Kidney epithelial cell (primary cell): ENCODE results near the gene SMPD2. TPM values are rescaled to one million over a fixed set of nuclear protein-coding genes. Genes with fewer than 3 reads are reported as not detected.

Experiments used
- DNase-seq: peaks from one replicate; pipeline ENCODE4 v3.0.0-alpha.2; 2010; ENCODE audit warnings: low read depth
- H3K27me3 ChIP-seq: 2 replicates; pipeline ENCODE4 v1.6.0; 2011; ENCODE audit warnings: low read length; ENCODE audit not compliant: control insufficient read depth, insufficient read depth
- H3K36me3 ChIP-seq: 2 replicates; pipeline ENCODE4 v1.5.1; 2011; ENCODE audit warnings: low read length; ENCODE audit not compliant: control insufficient read depth, insufficient read depth
- H3K4me3 ChIP-seq: 2 replicates; pipeline ENCODE4 v1.5.1; 2011; ENCODE audit warnings: low read depth, mild to moderate bottlenecking, control low read depth, low read length
- total RNA-seq: library from RNA; depleted of rRNA; stranded (reverse); fragments of >200 nt; gene quantifications from 2 replicates; pipeline ENCODE4 v1.2.3, GENCODE V29; 2015
- TF ChIP-seq, protein P1 (sequence below): IDR thresholded peaks from 2 replicates; pipeline ENCODE4 v1.5.1; 2011; ENCODE audit warnings: mild to moderate bottlenecking, moderate library complexity, low read length, control low read depth, inconsistent platforms; ENCODE audit not compliant: insufficient read depth, poor library complexity, severe bottlenecking

SMPD2 gene
- total RNA-seq, 1 donor from 2014 or later, result 17.0 TPM

DNA sequence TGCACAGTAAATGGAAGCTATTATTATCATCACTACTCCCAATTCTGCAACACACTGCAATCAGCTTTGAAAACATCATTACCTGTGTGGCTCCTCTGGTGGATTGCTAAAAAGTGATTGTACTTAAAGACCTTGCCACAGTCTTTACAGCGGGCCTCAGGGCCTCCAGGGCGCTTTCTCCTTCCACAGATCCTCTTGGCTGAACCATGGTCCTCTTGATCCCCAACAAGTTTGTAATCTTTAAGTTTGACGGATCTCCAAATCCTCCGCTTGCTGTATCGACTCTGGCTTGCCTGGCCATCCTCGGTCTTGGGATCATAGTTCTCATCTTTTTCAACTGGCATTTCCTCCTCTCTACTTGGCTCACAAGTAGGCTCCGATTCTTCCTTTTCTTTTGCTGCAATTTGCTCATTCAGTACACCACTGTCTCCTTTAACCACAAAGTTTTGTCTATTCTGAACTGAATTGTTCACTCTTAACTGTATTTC lies 40.5 kb downstream of the SMPD2 start:
- TF ChIP-seq, protein P1, sequence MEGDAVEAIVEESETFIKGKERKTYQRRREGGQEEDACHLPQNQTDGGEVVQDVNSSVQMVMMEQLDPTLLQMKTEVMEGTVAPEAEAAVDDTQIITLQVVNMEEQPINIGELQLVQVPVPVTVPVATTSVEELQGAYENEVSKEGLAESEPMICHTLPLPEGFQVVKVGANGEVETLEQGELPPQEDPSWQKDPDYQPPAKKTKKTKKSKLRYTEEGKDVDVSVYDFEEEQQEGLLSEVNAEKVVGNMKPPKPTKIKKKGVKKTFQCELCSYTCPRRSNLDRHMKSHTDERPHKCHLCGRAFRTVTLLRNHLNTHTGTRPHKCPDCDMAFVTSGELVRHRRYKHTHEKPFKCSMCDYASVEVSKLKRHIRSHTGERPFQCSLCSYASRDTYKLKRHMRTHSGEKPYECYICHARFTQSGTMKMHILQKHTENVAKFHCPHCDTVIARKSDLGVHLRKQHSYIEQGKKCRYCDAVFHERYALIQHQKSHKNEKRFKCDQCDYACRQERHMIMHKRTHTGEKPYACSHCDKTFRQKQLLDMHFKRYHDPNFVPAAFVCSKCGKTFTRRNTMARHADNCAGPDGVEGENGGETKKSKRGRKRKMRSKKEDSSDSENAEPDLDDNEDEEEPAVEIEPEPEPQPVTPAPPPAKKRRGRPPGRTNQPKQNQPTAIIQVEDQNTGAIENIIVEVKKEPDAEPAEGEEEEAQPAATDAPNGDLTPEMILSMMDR, result no peak
- Histone ChIP-seq H3K27me3 (no peaks in the 10 kb centered on the region), H3K4me3 (no peak overlapping the region), H3K36me3 (peaks cover 3% of the 10 kb centered on the region)
- DNase-seq, result no peak

DNA sequence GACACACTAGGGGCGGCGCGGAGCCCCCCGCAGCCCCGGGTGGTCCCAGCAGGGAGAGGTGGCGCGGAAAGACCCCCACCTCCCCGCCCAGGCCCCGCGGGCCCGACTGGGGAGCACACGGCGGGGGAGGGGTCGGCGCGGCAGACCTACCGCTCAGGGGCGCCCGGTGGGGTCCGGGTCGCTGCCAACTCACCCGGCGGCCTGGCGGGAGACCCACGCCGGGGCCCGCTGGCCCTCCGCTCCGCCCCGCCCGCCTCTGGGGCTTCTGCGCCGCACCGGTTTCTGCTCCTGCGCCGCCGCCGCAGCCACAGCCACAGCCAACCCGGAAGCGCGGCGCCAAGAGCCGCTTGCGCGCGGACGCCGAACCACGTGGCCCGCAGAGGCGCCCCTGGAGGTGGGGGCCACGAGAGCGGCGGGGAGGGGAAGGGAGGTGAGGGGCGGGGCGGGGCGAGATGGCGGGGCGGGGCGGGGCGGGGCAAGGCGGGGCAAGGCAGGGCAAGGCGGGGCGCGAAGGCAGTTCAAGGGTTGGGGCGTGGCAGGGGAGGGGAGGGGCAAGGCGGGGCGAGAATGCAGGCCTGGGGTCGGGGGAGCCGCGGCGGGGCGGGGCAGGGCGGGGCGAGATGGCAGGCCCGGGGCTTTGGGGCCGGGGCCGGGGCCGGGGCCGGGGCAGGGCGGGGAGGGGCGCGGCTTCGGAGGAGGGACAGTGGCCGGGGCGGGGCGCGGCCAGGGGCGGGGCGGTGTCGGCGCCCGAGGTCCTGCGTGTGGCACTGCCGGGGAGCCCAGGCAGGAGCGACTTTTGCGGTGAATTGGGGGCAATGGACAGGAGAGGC lies 42.6 kb downstream of the SMPD2 start, which contains the start of gene ZBTB24:
TSS of gene ZBTB24 (minus strand) at position 315 of the 830 bp plus-strand sequence. CDS start 1,193 bp downstream, outside the sequence.
- Histone ChIP-seq H3K4me3 (peak within 1 kb of the TSS; percentile 63), H3K27me3 (no peaks in the 10 kb centered on the region), H3K36me3 (peaks cover 1% of the 10 kb centered on the region)
- TF ChIP-seq, protein P1, result no peak
- peak; percentile 34 for DNase-seq

DNA sequence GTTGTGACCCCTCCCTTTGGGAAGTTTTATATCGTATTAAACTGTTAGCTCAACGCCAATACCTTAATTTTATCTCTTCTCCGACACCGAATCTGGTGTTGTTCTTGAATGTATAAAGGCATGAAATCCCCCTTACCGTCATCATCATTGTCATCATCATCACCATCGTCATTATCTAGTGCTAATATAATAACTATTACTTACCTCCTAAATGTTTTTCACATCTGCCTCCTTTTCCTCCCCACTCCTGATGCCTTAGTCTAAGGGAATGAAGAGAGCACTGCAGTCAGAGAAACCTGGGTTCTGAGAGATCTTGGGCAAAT lies 43.2 kb downstream of the SMPD2 start:
- TF ChIP-seq, protein P1, result no peak
- no peak for DNase-seq
- Histone ChIP-seq H3K4me3 (peak overlapping the region; percentile 54), H3K36me3 (peaks cover 1% of the 10 kb centered on the region), H3K27me3 (no peaks in the 10 kb centered on the region)

DNA sequence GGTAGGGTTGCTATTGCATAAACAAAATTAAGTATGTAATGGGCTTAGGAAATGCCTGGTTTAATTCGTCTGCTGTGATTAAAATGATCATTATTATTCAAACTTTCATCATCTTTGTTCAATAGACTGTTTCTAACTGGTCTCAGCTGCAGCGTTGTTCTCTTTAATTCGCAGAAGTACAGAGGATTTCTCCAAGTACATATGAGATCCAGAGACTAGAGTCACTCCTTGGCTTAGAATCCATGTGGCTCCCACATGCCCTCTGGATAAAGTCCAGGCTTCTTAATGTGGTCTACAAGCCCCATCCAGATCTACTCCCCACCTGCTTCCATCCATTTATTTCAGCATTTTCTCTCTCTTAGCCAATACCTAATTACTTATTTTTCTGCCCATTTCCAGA lies 43.6 kb downstream of the SMPD2 start:
- no peak overlapping the region for H3K4me3 ChIP-seq
- no peak for DNase-seq

DNA sequence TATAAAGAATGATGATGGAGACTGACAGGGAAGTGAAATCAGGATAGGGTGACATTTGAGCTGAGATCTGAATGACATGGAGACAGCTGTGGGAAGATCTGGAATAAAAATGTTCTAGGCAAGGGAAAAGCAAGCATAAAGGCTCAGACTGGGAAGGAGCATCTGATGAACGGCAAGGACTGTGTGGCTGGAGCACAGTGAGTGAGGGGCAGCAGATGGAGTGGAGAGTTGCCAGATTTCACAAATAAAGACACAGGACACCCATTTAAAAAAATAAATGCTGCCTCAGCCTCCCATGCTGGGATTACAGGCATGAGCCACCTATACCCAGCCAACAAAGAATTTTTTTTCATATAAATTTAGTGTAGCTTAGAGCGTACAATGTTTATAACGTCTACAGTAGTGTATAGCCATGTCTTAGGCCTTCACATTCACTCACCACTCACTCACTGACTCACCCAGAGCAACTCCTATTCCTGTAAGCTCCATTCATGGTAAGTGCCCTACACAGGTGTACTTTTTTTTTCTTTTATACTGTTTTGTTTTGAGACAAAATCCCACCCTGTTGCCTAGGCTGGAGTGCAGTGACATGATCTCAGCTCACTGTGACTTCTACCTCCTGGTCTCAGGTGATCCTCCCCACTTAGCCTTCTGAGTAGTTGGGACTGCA lies 44.9 kb downstream of the SMPD2 start:
- TF ChIP-seq, protein P1, result no peak
- Histone ChIP-seq H3K27me3 (no peaks in the 10 kb centered on the region), H3K36me3 (no peaks in the 10 kb centered on the region), H3K4me3 (no peak overlapping the region)
- DNase-seq, result no peak

More for the DNA sequence above, 43.6 kb downstream of the SMPD2 start:
- Histone ChIP-seq H3K27me3 (no peaks in the 10 kb centered on the region), H3K36me3 (peaks cover 1% of the 10 kb centered on the region)
- TF ChIP-seq, protein P1, result no peak

DNA sequence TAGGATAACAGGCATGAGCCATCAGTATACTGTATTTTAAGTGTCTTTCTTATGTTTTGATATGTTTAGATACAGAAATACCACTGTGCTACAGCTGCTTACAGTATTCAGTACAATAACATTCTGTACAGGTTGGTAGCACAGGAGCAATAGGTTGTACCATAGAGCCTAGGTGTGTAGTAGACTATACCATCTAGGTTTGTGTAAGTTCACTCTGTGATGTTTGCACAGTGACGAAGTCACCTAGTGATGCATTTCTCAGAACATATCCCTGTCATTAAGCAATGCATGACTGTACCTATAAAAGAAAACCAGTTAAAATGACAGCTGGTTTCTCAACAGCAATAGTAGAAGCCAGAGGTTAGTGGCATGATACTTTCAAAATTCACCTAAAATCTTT lies 45.5 kb downstream of the SMPD2 start:
- TF ChIP-seq, protein P1, result no peak
- no peak for DNase-seq
- Histone ChIP-seq H3K27me3 (no peaks in the 10 kb centered on the region), H3K4me3 (no peak overlapping the region), H3K36me3 (no peaks in the 10 kb centered on the region)
